Activated T-cell treated with anti-CD3 and anti-CD28 coated beads, Interleukin-2, amount 50 U/mL, for 4 hours (primary cell): ENCODE measurements around the gene HAND1. TPM values are rescaled to one million over a fixed set of nuclear protein-coding genes. Genes with fewer than 3 reads are reported as not detected.

Experiments used
- ATAC-seq, 2 donors: fragments of 200-7000 bp; cut with Tn5 transposase; one replicate each; pipeline ENCODE4 v1.10.0; 2021
- DNase-seq: peaks from one replicate; pipeline ENCODE4 v3.0.0-alpha.2; 2020
- H3K27me3 Mint-ChIP-seq: one replicate; pipeline ENCODE4 v1.8.0; 2021; ENCODE audit warnings: low read depth, mixed read lengths
- H3K36me3 Mint-ChIP-seq: one replicate; pipeline ENCODE4 v1.8.0; 2022; ENCODE audit warnings: mixed read lengths; ENCODE audit not compliant: insufficient read depth
- H3K4me1 Mint-ChIP-seq: one replicate; pipeline ENCODE4 v1.8.0; 2021; ENCODE audit warnings: low read depth, mixed read lengths
- H3K4me3 Mint-ChIP-seq: one replicate; pipeline ENCODE4 v1.8.0; 2021; ENCODE audit warnings: mild to moderate bottlenecking, moderate library complexity, mixed read lengths
- H3K9me3 Mint-ChIP-seq: one replicate; pipeline ENCODE4 v1.8.0; 2021; ENCODE audit warnings: mixed read lengths
- total RNA-seq, 3 donors: library from RNA; stranded (reverse); gene quantifications; one replicate each; pipeline ENCODE4 v1.2.1, GENCODE V29; 2021

Gene HAND1
- total RNA-seq, 3 donors from 2014 or later = not detected

DNA sequence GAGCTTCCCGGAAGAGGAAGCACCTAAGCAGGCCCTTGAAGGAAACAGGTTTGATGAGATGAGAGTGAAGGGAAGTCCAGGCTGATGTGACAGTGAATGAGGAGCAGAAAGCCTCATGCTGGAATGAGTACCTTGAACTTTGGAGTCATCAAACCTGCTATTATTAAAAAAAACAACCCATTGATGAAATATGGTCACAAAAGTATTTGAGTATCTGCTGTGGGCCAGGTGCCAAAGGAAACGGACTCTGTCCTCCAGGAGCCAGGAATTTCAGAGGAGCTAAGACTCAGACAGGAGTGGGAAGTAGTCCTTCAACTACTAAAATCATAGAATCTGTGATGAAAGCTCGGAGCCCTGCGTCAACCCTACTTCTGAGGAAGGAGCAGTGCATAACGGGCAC, 11.9 kb downstream of the HAND1 start:
- Mint-ChIP-seq H3K27me3 (peaks cover 29% of the 10 kb centered on the region), H3K9me3 (no peaks in the 10 kb centered on the region), H3K4me1 (peaks cover 3% of the 10 kb centered on the region), H3K36me3 (no peaks in the 10 kb centered on the region), H3K4me3 (no peak overlapping the region)
- no peak for ATAC-seq
- DNase-seq = no peak

- Mint-ChIP-seq H3K4me3 (no peak overlapping the region), H3K9me3 (no peaks in the 10 kb centered on the region), H3K4me1 (no peaks in the 10 kb centered on the region), H3K36me3 (peaks cover 2% of the 10 kb centered on the region), H3K27me3 (peaks cover 19% of the 10 kb centered on the region)
- ATAC-seq = no peak
- DNase-seq = no peak
These were observed 12.9 kb downstream of the HAND1 start for GRCh38 chr5:154465169-154465568.

GRCh38 chr5:154464438-154464837, 13.6 kb downstream of the HAND1 start:
- peaks cover 14% of the 10 kb centered on the region for H3K27me3 Mint-ChIP-seq
- no peaks in the 10 kb centered on the region for H3K9me3 Mint-ChIP-seq
- DNase-seq = no peak
- H3K36me3 Mint-ChIP-seq = peaks cover 2% of the 10 kb centered on the region
- H3K4me3 Mint-ChIP-seq = no peak overlapping the region
- ATAC-seq = no peak
- H3K4me1 Mint-ChIP-seq = no peaks in the 10 kb centered on the region

DNA sequence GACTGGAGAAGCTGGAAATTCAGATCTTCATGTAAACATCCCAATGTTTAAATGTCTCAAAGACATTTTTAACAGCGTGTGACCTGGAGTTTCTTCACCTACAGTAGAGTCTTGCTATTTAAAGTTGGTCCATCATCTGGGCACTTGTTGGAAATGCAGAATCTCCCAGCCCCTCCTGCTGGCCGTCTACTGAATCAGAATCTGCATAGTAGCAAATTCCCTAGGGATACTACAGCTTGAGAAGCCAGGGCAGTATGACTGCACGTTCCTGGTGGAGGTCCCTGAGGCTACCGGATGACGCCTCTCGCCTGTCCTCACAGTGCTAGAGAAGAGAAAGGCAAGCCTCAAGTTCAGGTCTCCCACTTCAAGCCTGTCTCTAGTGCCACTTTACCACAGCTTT, 16.5 kb downstream of the HAND1 start:
- ATAC-seq = no peak
- Mint-ChIP-seq H3K9me3 (no peaks in the 10 kb centered on the region), H3K27me3 (no peaks in the 10 kb centered on the region), H3K36me3 (peaks cover 12% of the 10 kb centered on the region), H3K4me3 (no peak overlapping the region), H3K4me1 (no peaks in the 10 kb centered on the region)
- DNase-seq = no peak

DNA sequence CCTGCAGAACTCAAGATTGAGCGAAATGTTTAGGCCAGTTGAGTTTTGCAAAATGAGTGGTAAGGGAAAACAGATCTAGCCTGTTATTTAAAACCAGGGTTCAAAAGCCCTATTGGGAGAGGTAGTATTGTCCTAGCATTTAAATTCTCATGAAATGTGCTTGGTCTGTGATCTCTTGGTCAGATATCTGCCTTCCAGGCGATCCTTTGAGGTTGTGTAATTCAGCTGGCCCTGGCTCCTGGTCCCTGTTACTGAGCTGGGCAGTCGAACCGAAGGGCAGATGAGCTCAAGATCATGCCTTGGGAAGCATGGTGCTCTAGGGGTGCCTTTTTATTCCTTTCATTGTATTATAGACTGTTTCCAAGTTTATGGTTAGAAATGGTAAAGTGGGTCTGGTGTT, 17.9 kb downstream of the HAND1 start:
- Mint-ChIP-seq H3K4me1 (no peaks in the 10 kb centered on the region), H3K36me3 (peaks cover 22% of the 10 kb centered on the region), H3K27me3 (no peaks in the 10 kb centered on the region), H3K9me3 (no peaks in the 10 kb centered on the region), H3K4me3 (no peak overlapping the region)
- DNase-seq = no peak
- ATAC-seq = no peak

DNA sequence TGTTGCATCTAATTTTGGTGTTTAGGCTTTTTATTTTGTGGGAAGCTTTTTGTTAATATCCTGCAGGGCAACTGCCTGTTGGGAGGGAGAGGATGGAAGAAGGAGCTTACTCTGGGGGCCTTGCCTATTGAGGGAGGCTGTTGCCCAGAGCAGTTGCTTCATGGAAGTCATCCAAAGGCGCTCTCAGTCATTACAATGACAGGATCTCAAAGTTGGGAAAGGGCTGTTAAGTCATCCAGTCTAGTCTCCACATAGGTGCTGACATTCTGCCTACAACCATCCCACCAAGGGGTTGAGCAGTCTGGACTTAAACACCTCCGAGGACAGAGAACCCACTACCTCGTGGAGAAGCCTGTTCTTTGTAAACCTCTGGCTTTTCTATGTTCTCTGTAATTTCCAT, 19.0 kb downstream of the HAND1 start:
- no peaks in the 10 kb centered on the region for H3K27me3 Mint-ChIP-seq
- peaks cover 31% of the 10 kb centered on the region for H3K36me3 Mint-ChIP-seq
- no peak for ATAC-seq
- no peaks in the 10 kb centered on the region for H3K4me1 Mint-ChIP-seq
- H3K9me3 Mint-ChIP-seq = no peaks in the 10 kb centered on the region
- no peak overlapping the region for H3K4me3 Mint-ChIP-seq
- DNase-seq = no peak

DNA sequence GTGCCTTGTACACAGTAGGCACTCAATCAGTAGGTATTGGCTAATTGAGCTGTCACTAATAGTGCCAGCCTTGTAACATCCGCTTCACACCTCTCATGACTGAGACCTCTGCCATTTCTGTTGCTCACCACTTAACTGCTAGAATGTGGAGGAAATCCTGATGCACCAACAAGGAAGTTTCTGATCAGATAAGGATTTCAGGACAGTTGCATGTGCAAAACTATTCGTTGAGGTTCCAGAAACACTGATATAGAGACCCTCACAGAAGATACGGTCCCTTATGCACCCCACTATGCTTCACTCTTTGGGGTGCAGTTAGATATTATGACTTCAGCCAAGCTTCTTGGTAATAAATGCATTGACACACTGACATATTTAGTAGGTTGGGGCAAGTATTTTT, 21.5 kb downstream of the HAND1 start:
- no peak for DNase-seq
- ATAC-seq = no peak
- Mint-ChIP-seq H3K9me3 (no peaks in the 10 kb centered on the region), H3K4me3 (no peak overlapping the region), H3K27me3 (no peaks in the 10 kb centered on the region), H3K36me3 (peaks cover 48% of the 10 kb centered on the region), H3K4me1 (no peaks in the 10 kb centered on the region)

GRCh38 chr5:154455585-154455984, 22.4 kb downstream of the HAND1 start:
- Mint-ChIP-seq H3K4me3 (no peak overlapping the region), H3K4me1 (peaks cover 2% of the 10 kb centered on the region), H3K27me3 (no peaks in the 10 kb centered on the region), H3K9me3 (no peaks in the 10 kb centered on the region), H3K36me3 (peaks cover 50% of the 10 kb centered on the region)
- DNase-seq (no peak), ATAC-seq (no peak)

- no peak overlapping the region for H3K4me3 Mint-ChIP-seq
- H3K4me1 Mint-ChIP-seq = peaks cover 34% of the 10 kb centered on the region
- DNase-seq = no peak
- H3K27me3 Mint-ChIP-seq = no peaks in the 10 kb centered on the region
- H3K36me3 Mint-ChIP-seq = peaks cover 45% of the 10 kb centered on the region
- ATAC-seq = no peak
- no peaks in the 10 kb centered on the region for H3K9me3 Mint-ChIP-seq
These were observed 26.1 kb downstream of the HAND1 start for GRCh38 chr5:154451957-154452356.

DNA sequence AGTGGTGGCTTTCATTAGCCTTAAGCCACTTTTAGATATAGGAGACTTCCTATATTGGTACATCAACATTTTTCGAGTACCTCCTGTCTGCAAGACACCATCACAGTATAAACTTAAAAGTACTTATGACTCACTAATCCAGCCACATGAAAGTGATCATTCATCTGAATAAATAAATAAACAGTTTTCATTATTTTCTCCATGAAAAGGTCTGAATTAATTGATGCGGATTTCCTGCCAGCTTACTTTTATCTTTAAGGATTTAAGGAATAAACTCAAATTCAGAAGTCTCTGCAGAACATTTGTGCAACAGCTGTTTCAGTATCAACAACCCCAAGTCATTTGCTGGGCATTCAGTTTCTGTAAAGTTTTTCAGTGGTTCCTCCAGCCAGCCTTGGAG, 28.2 kb downstream of the HAND1 start:
- Mint-ChIP-seq H3K9me3 (no peaks in the 10 kb centered on the region), H3K27me3 (no peaks in the 10 kb centered on the region), H3K4me3 (no peak overlapping the region), H3K36me3 (peaks cover 31% of the 10 kb centered on the region), H3K4me1 (peaks cover 44% of the 10 kb centered on the region)
- DNase-seq (no peak), ATAC-seq (no peak)

DNA sequence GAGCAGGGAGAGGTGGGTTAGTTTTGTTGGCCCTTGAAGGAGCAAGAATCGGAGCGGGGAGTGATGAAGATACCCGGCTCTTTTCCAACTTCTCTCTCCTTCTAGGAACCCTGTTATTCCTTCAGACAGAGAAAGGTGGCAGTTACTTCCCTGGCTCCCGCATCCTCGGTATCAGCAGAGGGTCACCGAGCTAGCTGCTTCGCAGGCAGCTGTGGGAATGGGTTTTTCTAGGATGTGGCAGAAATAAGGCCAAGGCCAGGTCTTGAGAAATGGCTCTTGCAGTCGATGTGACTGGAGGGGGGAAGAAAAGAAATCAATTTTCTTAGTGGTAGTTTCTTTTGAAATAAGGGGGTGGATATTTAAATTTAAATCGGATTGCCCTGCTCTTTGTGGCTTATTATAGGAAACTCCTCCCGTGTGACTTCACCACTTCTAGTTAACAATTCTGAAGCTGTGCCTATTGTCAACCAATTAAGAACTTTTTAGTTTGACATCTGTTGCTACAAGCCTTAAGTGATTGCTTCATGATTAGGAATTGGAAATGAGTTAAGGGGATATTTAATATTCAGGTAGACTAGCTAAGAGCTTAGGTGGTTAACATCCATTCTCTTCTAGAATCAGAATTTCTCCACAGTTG, 30.8 kb downstream of the HAND1 start:
- peaks cover 17% of the 10 kb centered on the region for H3K36me3 Mint-ChIP-seq
- DNase-seq (no peak), ATAC-seq (no peak)
- H3K9me3 Mint-ChIP-seq = no peaks in the 10 kb centered on the region
- H3K4me3 Mint-ChIP-seq = peak overlapping the region; percentile 89
- peaks cover 55% of the 10 kb centered on the region for H3K4me1 Mint-ChIP-seq
- H3K27me3 Mint-ChIP-seq = no peaks in the 10 kb centered on the region

DNA sequence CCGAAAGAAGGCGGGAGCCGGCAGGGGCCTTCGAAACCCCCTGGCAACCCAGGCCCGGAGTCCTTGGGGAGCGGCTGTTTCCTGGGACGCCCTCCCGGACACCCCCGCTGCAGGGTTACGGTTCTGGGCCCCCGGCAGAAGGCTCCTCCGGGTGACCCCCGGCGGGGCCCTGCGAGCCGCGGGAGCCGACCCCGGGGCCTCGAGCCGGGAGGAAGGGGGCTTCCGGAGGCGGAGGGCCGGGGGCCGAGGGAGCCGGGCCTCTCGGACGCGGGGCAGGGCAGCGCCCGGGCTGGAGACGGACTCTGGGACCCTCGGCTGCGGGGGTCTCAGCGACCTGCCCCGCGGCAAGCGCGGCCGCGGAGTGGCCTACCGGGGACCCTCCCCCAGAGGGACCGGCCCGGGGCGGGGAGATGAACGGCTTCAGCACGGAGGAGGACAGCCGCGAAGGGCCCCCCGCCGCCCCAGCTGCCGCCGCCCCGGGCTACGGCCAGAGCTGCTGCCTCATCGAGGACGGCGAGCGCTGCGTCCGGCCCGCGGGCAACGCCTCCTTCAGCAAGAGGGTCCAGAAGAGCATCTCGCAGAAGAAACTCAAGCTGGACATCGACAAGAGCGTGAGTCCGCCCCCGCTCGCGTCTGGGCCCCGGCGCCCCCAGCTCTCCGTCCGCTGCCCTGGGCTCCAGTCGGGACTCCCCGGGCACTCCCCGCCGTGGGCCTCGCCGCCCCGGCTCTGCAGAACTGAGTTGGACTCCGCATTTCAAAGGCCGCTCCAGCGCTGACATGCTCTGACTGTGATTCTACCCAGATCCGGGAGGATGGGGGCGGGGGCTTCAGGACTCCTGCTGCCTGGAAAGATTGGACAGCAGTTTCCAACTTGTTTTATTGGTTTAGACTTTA, 31.6 kb downstream of the HAND1 start:
- Mint-ChIP-seq H3K4me1 (peaks cover 57% of the 10 kb centered on the region), H3K36me3 (peaks cover 20% of the 10 kb centered on the region), H3K4me3 (peak overlapping the region; percentile 89), H3K27me3 (no peaks in the 10 kb centered on the region), H3K9me3 (no peaks in the 10 kb centered on the region)
- peak; percentile 32 for DNase-seq
- ATAC-seq = peak; percentile 9 to 15

- peak; percentile 96 for ATAC-seq
- H3K9me3 Mint-ChIP-seq = no peaks in the 10 kb centered on the region
- peak; percentile 93 for DNase-seq
- H3K4me1 Mint-ChIP-seq = peaks cover 55% of the 10 kb centered on the region
- no peaks in the 10 kb centered on the region for H3K27me3 Mint-ChIP-seq
- peaks cover 25% of the 10 kb centered on the region for H3K36me3 Mint-ChIP-seq
- peak within 1 kb of the TSS; percentile 100 for H3K4me3 Mint-ChIP-seq
These were observed 32.4 kb downstream of the HAND1 start, which contains the start of gene SAP30L for GRCh38 chr5:154445422-154446194. SAP30L (plus strand) TSS chr5:154445997; CDS start chr5:154446605, 608 bp downstream.
